Measurements from ENCODE around the gene NELFCD.

- no peak for TF ChIP-seq CTCF (tag by site-specific recombination; IDR thresholded peaks at IDR 0.05)
- TF ChIP-seq ZNF266 (tag by site-specific recombination; IDR thresholded peaks at IDR 0.05; ENCODE audit: low read depth), result no peak
- no peak for TF ChIP-seq ZNF692 (tag by site-specific recombination; IDR thresholded peaks at IDR 0.05)
- TF ChIP-seq ZNF132 (tag by site-specific recombination; IDR thresholded peaks at IDR 0.05; ENCODE audit: borderline replicate concordance), result no peak
- no peak for TF ChIP-seq ZNF274 (IDR thresholded peaks at IDR 0.05; ENCODE audit: low read length)
- TF ChIP-seq ZNF274 (tag by site-specific recombination; IDR thresholded peaks at IDR 0.05; ENCODE audit: borderline replicate concordance), result no peak
- no peak for TF ChIP-seq SP2 (tag by site-specific recombination; IDR thresholded peaks at IDR 0.05)
Observed at GRCh38 chr20:58938078-58938477, 43.0 kb upstream of the NELFCD start.

Measured in HEK293 (cell line).